Measurements from ENCODE around the gene AFAP1L2. TPM values are rescaled to one million over a fixed set of nuclear protein-coding genes. Genes with fewer than 3 reads are reported as not detected.
A peak's percentile ranks its signal among the peaks of the same experiment; 100 is the strongest.

The AFAP1L2 gene
- total and polyA plus RNA-seq, 2 experiments from 2014 or later = not detected

- Histone ChIP-seq H3K4me2 (ENCODE audit: unreplicated experiment) (peak overlapping the region; percentile 58), H4K20me1 (ENCODE audit: insufficient read depth) (no peaks in the 10 kb centered on the region), H3K27ac (no peak overlapping the region; the same call in 1 of the 2 replicates), H3K4me3 (no peak overlapping the region), H2AFZ (no peak overlapping the region), H3K9me2 (ENCODE audit: insufficient read depth) (no peaks in the 10 kb centered on the region), H3K9ac (no peak overlapping the region), H3K9me3 (ENCODE audit: low read depth) (no peaks in the 10 kb centered on the region), H3K36me3 (ENCODE audit: low read depth) (no peaks in the 10 kb centered on the region), H3K79me2 (ENCODE audit: insufficient read depth) (no peaks in the 10 kb centered on the region), H3F3A (ENCODE audit: insufficient read depth) (peaks cover 32% of the 10 kb centered on the region), H3K4me1 (ENCODE audit: insufficient read depth) (peaks cover 31% of the 10 kb centered on the region), H3K27me3 (replicated peaks; ENCODE audit: insufficient read depth) (no peaks in the 10 kb centered on the region)
- TF ChIP-seq EZH2 (IDR thresholded peaks at IDR 0.05; ENCODE audit: insufficient read depth, poor library complexity, severe bottlenecking) (no peak), EZH2phosphoT487 (IDR thresholded peaks at IDR 0.05; ENCODE audit: insufficient read depth, low read depth) (no peak)
- in situ Hi-C loops (cut with MboI) = no loop called here
- peak; percentile 45 for DNase-seq
- 72 to 79% methylated on average over 2 of the region's 2 CpGs for WGBS, 2 experiments (ENCODE audit: low coverage in 1 of 2, low lambda C conversion rate in 2 of 2, missing lambda C conversion rate in 2 of 2)
Observed at GRCh38 chr10:114261076-114261475, 143.2 kb downstream of the AFAP1L2 start.

GRCh38 chr10:114260366-114260765 lies 143.9 kb downstream of the AFAP1L2 start:
- no peaks in the 10 kb centered on the region for H3K9me3 ChIP-seq (ENCODE audit: low read depth)
- H3K4me2 ChIP-seq (ENCODE audit: unreplicated experiment) = peak overlapping the region; percentile 58
- in situ Hi-C loops (cut with MboI) = no loop called here
- H3K27me3 ChIP-seq (replicated peaks; ENCODE audit: insufficient read depth) = no peaks in the 10 kb centered on the region
- no peak overlapping the region for H2AFZ ChIP-seq
- no peak for DNase-seq
- TF ChIP-seq EZH2phosphoT487 (IDR thresholded peaks at IDR 0.05; ENCODE audit: insufficient read depth, low read depth) = no peak
- TF ChIP-seq EZH2 (IDR thresholded peaks at IDR 0.05; ENCODE audit: insufficient read depth, poor library complexity, severe bottlenecking) = no peak
- peaks cover 32% of the 10 kb centered on the region for H3F3A ChIP-seq (ENCODE audit: insufficient read depth)
- 78 to 80% methylated on average over 5 of the region's 5 CpGs for WGBS, 2 experiments (ENCODE audit: low coverage in 1 of 2, low lambda C conversion rate in 2 of 2, missing lambda C conversion rate in 2 of 2)
- no peak overlapping the region for H3K4me3 ChIP-seq
- H3K9ac ChIP-seq = no peak overlapping the region
- no peaks in the 10 kb centered on the region for H3K36me3 ChIP-seq (ENCODE audit: low read depth)
- peak overlapping the region; percentile 46 for H3K27ac ChIP-seq
- H3K9me2 ChIP-seq (ENCODE audit: insufficient read depth) = no peaks in the 10 kb centered on the region
- no peaks in the 10 kb centered on the region for H4K20me1 ChIP-seq (ENCODE audit: insufficient read depth)
- H3K4me1 ChIP-seq (ENCODE audit: insufficient read depth) = peaks cover 26% of the 10 kb centered on the region
- H3K79me2 ChIP-seq (ENCODE audit: insufficient read depth) = no peaks in the 10 kb centered on the region

GRCh38 chr10:114259824-114260223 lies 144.5 kb downstream of the AFAP1L2 start:
- TF ChIP-seq EZH2 (IDR thresholded peaks at IDR 0.05; ENCODE audit: insufficient read depth, poor library complexity, severe bottlenecking) = no peak
- TF ChIP-seq EZH2phosphoT487 (IDR thresholded peaks at IDR 0.05; ENCODE audit: insufficient read depth, low read depth) = no peak
- H3F3A ChIP-seq (ENCODE audit: insufficient read depth) = peaks cover 27% of the 10 kb centered on the region
- in situ Hi-C loops (cut with MboI) = no loop called here
- no peaks in the 10 kb centered on the region for H3K36me3 ChIP-seq (ENCODE audit: low read depth)
- H3K9ac ChIP-seq = no peak overlapping the region
- 7 to 9% methylated on average over 10 of the region's 10 CpGs for WGBS, 2 experiments (ENCODE audit: low coverage in 1 of 2, low lambda C conversion rate in 2 of 2, missing lambda C conversion rate in 2 of 2)
- peak; percentile 89 for DNase-seq
- H2AFZ ChIP-seq = no peak overlapping the region
- no peaks in the 10 kb centered on the region for H3K9me2 ChIP-seq (ENCODE audit: insufficient read depth)
- no peaks in the 10 kb centered on the region for H3K9me3 ChIP-seq (ENCODE audit: low read depth)
- peaks cover 23% of the 10 kb centered on the region for H3K4me1 ChIP-seq (ENCODE audit: insufficient read depth)
- H3K4me3 ChIP-seq = no peak overlapping the region
- H3K4me2 ChIP-seq (ENCODE audit: unreplicated experiment) = peak overlapping the region; percentile 58
- no peaks in the 10 kb centered on the region for H4K20me1 ChIP-seq (ENCODE audit: insufficient read depth)
- H3K79me2 ChIP-seq (ENCODE audit: insufficient read depth) = no peaks in the 10 kb centered on the region
- peak overlapping the region; percentile 46 for H3K27ac ChIP-seq
- H3K27me3 ChIP-seq (replicated peaks; ENCODE audit: insufficient read depth) = no peaks in the 10 kb centered on the region

- in situ Hi-C loops (cut with MboI) = no loop called here
Observed at GRCh38 chr10:114258274-114258840, 145.9 kb downstream of the AFAP1L2 start.

More at GRCh38 chr10:114258274-114258840, 145.9 kb downstream of the AFAP1L2 start:
- no peaks in the 10 kb centered on the region for H4K20me1 ChIP-seq (ENCODE audit: insufficient read depth)
- TF ChIP-seq EZH2phosphoT487 (IDR thresholded peaks at IDR 0.05; ENCODE audit: insufficient read depth, low read depth) = no peak
- H3K36me3 ChIP-seq (ENCODE audit: low read depth) = no peaks in the 10 kb centered on the region
- H3K27me3 ChIP-seq (replicated peaks; ENCODE audit: insufficient read depth) = no peaks in the 10 kb centered on the region
- H3K9me3 ChIP-seq (ENCODE audit: low read depth) = no peaks in the 10 kb centered on the region
- peaks cover 25% of the 10 kb centered on the region for H3F3A ChIP-seq (ENCODE audit: insufficient read depth)
- H3K4me2 ChIP-seq (ENCODE audit: unreplicated experiment) = no peak overlapping the region
- H3K27ac ChIP-seq = no peak overlapping the region
- no peak overlapping the region for H3K9ac ChIP-seq
- peaks cover 23% of the 10 kb centered on the region for H3K4me1 ChIP-seq (ENCODE audit: insufficient read depth)
- H2AFZ ChIP-seq = no peak overlapping the region
- no peak for DNase-seq
- H3K9me2 ChIP-seq (ENCODE audit: insufficient read depth) = no peaks in the 10 kb centered on the region
- 90 to 94% methylated on average over 5 of the region's 5 CpGs for WGBS, 2 experiments (ENCODE audit: low coverage in 1 of 2, low lambda C conversion rate in 2 of 2, missing lambda C conversion rate in 2 of 2)
- H3K4me3 ChIP-seq = no peak overlapping the region
- H3K79me2 ChIP-seq (ENCODE audit: insufficient read depth) = no peaks in the 10 kb centered on the region
